Head of caudate nucleus (tissue), 42 donors: ENCODE measurements around the gene MAEA.
A peak's percentile ranks its signal among the peaks of the same experiment; 100 is the strongest.

Source experiments
- DNase-seq, 42 donors: peaks; one replicate each; pipeline versions ENCODE4 v3.0.0 to v3.0.0-alpha.2; 2020 to 2021; ENCODE audit warnings: mixed read lengths in 7 of 42
- intact Hi-C: fragments of 100-400 bp; cut with DNase I; formaldehyde crosslinking; loops from one replicate; pipeline ENCODE4 v1.15.0; 2022

The MAEA gene

GRCh38 chr4:1294424-1294823 is 4.7 kb downstream of the MAEA start:
- DNase-seq, result peak in 1 of 42 donors; percentile 25
- intact Hi-C loops, result no loop called here

GRCh38 chr4:1294891-1295290 is 5.2 kb downstream of the MAEA start:
- intact Hi-C loops, result no loop called here
- peak in 1 of 42 donors; percentile 37 for DNase-seq

GRCh38 chr4:1295405-1296055 is 5.8 kb downstream of the MAEA start:
- peak in 1 of 42 donors; percentile 12 for DNase-seq
- intact Hi-C loops, result no loop called here

GRCh38 chr4:1296324-1297022 is 6.8 kb downstream of the MAEA start:
- intact Hi-C loops, result no loop called here
- DNase-seq, result peak in 2 of 42 donors; percentile 13 to 16

GRCh38 chr4:1297023-1297395 is 7.3 kb downstream of the MAEA start:
- peak in 4 of 42 donors; percentile 8 to 20 (median 14) for DNase-seq
- intact Hi-C loops, result no loop called here

- intact Hi-C loops, result no loop called here
- DNase-seq, result peak in 7 of 42 donors; percentile 5 to 33 (median 15)
Measured at GRCh38 chr4:1297456-1298325, 8.0 kb downstream of the MAEA start.

GRCh38 chr4:1298461-1298860 is 8.8 kb downstream of the MAEA start:
- peak in 1 of 42 donors; percentile 19 for DNase-seq
- intact Hi-C loops, result no loop called here

- intact Hi-C loops, result no loop called here
- DNase-seq, result no peak
Measured at GRCh38 chr4:1299301-1299860, 9.7 kb downstream of the MAEA start.

GRCh38 chr4:1300466-1301455 is 11.1 kb downstream of the MAEA start:
- intact Hi-C loops, result no loop called here
- DNase-seq, result peak; percentile 51 to 92 (median 78)

- no peak for DNase-seq
- intact Hi-C loops, result no loop called here
Measured at GRCh38 chr4:1302159-1302558, 12.5 kb downstream of the MAEA start.

GRCh38 chr4:1305261-1305711 is 15.6 kb downstream of the MAEA start:
- no peak for DNase-seq
- intact Hi-C loops, result no loop called here

GRCh38 chr4:1305781-1306455 is 16.2 kb downstream of the MAEA start:
- no peak for DNase-seq
- intact Hi-C loops, result no loop called here

GRCh38 chr4:1307951-1308735 is 18.5 kb downstream of the MAEA start:
- DNase-seq, result no peak
- intact Hi-C loops, result no loop called here

- intact Hi-C loops, result no loop called here
- peak; percentile 75 to 95 (median 88) for DNase-seq
Measured at GRCh38 chr4:1309261-1310010, 19.7 kb downstream of the MAEA start.

GRCh38 chr4:1310031-1310795 is 20.5 kb downstream of the MAEA start:
- intact Hi-C loops, result no loop called here
- DNase-seq, result no peak
